Measurements from ENCODE around the gene DYNLRB1.

GRCh38 chr20:34558320-34559218 lies 42.3 kb downstream of the DYNLRB1 start, which contains the start of gene MAP1LC3A:
- TF ChIP-seq POLR2A (IDR thresholded peaks at IDR 0.05) (peak in 1 of 2 donors; percentile 40), CTCF (IDR thresholded peaks at IDR 0.05) (peak in 1 of 6 experiments; percentile 1)

All from Peyer's patch (tissue), 4 donors.